HT1080 (cell line): ENCODE results near the gene TAS2R5. TPM values are rescaled to one million over a fixed set of nuclear protein-coding genes. Genes with fewer than 3 reads are reported as not detected.
"Not testable (repeated sequence)": the region's sequence is repeated elsewhere in the genome, so short reads cannot be mapped to it uniquely, and the experiment has no call there.

Experiments used
- DNase-seq: peaks from one replicate; pipeline ENCODE4 v3.0.0-alpha.2; 2015; ENCODE audit warnings: low read depth
- polyA plus RNA-seq, 2 experiments: library from polyadenylated mRNA; depleted of rRNA; stranded (reverse); fragments of >200 nt; gene quantifications; 2 replicates each; pipeline ENCODE4 v1.2.3, GENCODE V29; 2015
- total RNA-seq: library from RNA; depleted of rRNA; stranded (reverse); fragments of >200 nt; shearing (Covaris generic); gene quantifications from 2 replicates; pipeline ENCODE4 v1.2.3, GENCODE V29; 2014; rRNA removed

Gene TAS2R5, protein sequence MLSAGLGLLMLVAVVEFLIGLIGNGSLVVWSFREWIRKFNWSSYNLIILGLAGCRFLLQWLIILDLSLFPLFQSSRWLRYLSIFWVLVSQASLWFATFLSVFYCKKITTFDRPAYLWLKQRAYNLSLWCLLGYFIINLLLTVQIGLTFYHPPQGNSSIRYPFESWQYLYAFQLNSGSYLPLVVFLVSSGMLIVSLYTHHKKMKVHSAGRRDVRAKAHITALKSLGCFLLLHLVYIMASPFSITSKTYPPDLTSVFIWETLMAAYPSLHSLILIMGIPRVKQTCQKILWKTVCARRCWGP
- 0.30 and 0.98 TPM in 2 replicates for total RNA-seq
- polyA plus RNA-seq (2015; cell fraction: cytosol; rRNA removed), result 0.40 and 0.61 TPM in 2 replicates
- polyA plus RNA-seq (2015; cell fraction: nucleus; rRNA removed), result 3.3 and 5.0 TPM in 2 replicates

DNA sequence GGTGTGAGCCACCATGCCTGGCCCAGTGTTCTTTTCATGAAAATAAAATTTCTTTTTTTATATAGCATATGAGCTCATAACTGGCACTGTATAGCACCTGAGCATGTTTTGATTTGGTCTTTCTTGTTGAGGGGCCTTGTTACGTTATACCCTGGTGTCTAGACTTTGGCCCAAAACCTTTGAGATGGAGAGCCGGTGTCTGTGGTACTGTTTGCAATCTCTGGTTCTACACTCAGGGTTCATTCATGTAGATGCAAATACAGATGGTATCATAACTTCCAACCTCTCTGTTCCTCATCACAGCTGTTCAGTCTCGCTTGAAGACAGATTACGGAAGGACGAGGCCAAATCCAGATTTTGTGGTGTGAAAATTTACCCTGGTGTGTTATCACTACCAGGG, at the start of gene TAS2R5:
Gene TAS2R5 (plus strand): TSS at position 301 of the 400 bp plus-strand sequence. CDS start 145 bp downstream, outside the sequence.
- no peak for DNase-seq

DNA sequence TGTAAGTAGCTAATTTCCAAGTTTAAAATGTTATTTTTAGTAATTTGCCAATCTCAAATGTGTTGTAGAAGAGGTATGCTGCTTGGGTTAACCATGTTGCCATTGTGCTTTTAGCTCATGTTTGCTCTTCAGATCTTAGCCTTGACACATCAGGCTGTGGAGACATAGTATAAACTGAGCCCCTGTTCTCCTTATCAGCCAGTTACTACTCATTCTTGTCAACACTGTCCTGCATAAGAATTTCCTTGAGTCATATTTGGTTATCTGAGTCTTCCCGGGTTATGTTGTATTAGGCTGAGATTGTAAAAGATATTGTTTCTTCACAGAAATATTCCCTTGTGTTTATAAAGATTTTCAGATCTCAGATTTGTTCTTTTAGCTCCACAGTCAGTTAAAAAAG, 47.8 kb upstream of the TAS2R5 start:
- no peak for DNase-seq

- no peak for DNase-seq
Observed at GRCh38 chr7:141744131-141744530, 45.9 kb upstream of the TAS2R5 start.

DNA sequence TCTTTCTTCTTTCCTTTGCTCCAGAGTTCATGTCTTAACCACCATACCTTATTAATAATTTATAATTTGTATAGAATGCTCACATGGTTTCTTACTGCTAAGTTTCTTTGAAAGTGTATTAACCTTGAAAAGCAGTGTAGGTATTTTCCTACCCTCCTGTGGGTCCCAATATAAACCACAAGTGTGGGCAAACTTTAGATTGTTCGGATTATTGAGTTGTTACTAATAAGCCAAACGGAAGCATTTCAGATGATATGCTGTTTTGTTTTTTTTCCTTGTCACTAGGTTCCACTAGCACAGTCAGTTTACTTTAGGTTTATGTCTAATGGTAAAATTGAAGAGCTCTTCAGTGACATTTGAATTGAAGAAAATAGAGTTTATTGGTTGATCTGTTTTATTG, 41.6 kb upstream of the TAS2R5 start:
- DNase-seq, result no peak

GRCh38 chr7:141751904-141752303, 38.1 kb upstream of the TAS2R5 start:
- DNase-seq, result not testable (repeated sequence)

GRCh38 chr7:141752634-141753033, 37.4 kb upstream of the TAS2R5 start:
- DNase-seq, result no peak

DNA sequence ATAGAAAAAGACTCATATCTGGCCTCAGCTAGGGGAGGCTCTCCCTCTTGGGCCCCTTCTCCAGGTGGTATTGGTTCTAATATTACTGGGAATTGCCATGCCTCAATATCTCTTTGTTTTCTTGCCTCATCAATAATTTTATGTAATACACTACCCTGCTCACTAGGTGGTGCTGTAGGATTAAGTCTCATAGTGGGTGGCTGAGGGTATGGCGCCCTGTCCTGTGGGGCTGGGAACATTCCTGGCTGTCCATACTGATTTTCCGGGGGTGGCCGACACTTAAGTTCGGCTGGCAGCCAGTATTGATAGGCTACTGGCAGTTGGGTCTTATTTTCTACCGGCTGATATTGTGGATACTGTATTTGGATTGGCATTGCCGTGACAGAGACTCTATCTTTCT, 35.1 kb upstream of the TAS2R5 start:
- peak; percentile 24 for DNase-seq

- no peak for DNase-seq
Observed at GRCh38 chr7:141763797-141764196, 26.2 kb upstream of the TAS2R5 start, which contains the start of gene TAS2R3. TSS of gene TAS2R3 (plus strand) at chr7:141764097. CDS start at chr7:141764159, 62 bp downstream.

GRCh38 chr7:141770083-141770583, 19.9 kb upstream of the TAS2R5 start:
- not testable (repeated sequence) for DNase-seq

GRCh38 chr7:141776374-141776773, 13.6 kb upstream of the TAS2R5 start, which contains the start of gene TAS2R4:
TSS of gene TAS2R4 (plus strand) at chr7:141776674. CDS start at chr7:141778489, 1,815 bp downstream.
- no peak for DNase-seq

DNA sequence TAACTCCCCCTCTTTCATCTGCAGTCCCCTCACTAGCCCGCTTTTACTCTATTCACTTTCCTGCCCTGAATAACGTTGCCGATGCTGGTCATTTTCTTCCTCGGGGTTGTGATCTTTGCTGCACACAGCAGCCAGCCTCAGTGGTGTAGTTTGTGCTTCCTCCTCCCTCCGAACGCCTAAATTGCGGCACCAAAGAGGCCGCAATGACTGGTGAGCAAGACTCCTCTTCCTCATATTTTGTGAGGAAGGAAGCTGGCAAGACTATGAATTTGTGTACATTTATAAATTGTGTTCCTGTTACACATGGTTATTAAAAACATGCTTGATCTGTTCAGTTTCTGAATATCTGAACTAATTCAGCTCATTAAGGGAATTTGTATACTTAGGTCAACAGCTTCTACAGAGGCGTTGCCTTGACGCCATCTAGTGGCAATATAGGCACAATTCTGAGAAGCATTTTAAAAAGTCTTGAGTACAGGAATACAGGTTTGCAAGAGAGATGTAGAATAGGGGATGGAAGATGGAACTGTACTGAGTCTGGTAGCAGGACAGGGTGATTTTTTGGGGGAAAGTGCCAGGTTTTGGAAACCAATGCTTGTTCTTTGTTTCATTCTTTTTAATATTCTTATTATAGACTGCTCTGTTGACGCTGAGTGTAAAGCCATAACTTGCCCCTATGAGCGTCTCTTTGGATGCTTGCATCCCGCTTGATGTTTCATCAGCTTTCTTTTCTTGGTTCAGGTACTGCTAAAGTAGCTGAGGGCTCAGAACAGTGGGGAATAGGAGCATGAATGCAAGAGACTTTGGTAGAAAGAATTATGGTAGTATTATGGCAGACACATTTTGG, 4.1 kb upstream of the TAS2R5 start:
- DNase-seq, result peak; percentile 44

DNA sequence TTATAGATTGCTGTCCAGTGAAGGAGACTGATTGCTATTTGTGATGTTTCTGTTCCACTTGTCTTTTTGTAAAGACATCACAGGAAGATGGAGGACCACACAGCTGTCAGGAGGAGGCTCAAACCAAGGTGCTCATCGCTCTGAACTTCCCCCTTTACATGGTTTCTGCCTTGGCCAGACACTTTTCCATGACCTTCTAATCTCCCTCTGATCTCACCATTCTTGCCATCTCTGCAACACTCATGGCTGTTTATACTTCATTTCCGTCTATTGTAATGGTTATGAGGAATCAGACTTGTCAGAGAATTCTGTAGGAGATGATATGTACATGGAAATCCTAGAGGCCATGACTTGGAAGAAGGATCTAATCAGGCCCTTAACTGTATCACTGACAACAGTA, 1.7 kb upstream of the TAS2R5 start:
- DNase-seq, result no peak

GRCh38 chr7:141792526-141792925, 2.5 kb downstream of the TAS2R5 start:
- DNase-seq, result no peak

- DNase-seq, result no peak
Observed at GRCh38 chr7:141820067-141820466, 30.1 kb downstream of the TAS2R5 start.

DNA sequence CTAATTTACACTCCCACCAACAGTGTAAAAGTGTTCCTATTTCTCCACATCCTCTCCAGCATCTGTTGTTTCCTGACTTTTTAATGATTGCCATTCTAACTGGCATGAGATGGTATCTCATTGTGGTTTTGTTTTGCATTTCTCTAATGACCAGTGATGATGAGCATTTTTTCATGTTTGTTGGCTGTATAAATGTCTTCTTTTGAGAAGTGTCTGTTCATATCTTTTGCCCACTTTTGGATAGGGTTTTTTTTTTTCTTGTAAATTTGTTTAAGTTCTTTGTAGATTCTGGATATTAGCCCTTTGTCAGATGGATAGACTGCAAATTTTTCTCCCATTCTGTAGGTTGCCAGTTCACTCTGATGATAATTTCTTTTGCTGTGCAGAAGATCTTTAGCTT, 32.4 kb downstream of the TAS2R5 start:
- not testable (repeated sequence) for DNase-seq

DNA sequence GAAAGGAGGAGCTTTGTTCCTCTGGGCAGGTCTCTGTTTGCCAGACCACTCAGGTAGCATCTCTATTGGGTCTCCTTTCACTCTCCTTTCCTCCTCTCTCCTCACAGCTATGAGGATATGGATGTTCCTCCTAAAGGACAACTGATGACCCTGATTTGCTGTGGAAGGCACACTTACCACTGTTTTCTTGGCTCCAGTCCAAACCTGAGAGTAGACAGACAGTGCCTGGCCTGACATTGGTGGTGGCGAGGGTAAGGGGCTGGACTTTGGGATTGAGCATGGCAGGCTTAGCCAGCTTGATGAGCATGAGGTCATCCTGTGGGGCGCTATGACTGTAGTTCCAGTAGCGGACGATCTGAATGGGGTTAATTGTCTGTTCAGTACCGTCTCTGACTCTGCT, 47.7 kb downstream of the TAS2R5 start:
- no peak for DNase-seq

DNA sequence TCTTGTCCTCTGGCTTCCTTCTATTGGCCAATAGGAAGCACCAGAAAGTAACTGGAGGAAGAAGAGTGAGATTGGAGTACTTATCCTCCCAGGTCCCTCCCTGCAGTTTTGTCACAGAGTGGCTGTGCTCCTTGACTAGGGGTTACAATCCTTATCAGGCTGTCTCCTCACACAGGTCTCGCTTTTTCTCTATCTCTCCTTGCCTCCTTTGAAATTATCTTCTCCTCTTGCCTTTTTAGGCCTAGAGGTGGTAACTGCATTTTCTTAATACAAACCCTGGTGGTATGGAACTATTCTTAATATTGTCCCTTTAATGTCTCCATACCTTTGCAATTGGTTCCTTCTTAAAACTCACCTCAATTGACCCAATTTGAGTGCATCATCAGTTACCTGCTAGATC, 48.6 kb downstream of the TAS2R5 start:
- no peak for DNase-seq

GRCh38 chr7:141839256-141839655, 49.2 kb downstream of the TAS2R5 start:
- no peak for DNase-seq

GRCh38 chr7:141840708-141841107, 50.7 kb downstream of the TAS2R5 start:
- no peak for DNase-seq
